GM21786 (cell line): ENCODE data around the gene SAMD1.

ENCODE experiments used
- ATAC-seq: cut with Tn5 transposase; IDR thresholded peaks from one replicate; pipeline ENCODE4 v1.9.1; 2021; ENCODE audit not compliant: unreplicated experiment

Gene SAMD1

GRCh38 chr19:14089662-14090508, 666 bp downstream of the SAMD1 start:
- ATAC-seq: no peak

GRCh38 chr19:14089412-14089661, 1.2 kb downstream of the SAMD1 start:
- no peak for ATAC-seq

GRCh38 chr19:14088634-14089411, 1.7 kb downstream of the SAMD1 start:
- no peak for ATAC-seq

- no peak for ATAC-seq
These were observed 4.5 kb downstream of the SAMD1 start for GRCh38 chr19:14086098-14086497.

GRCh38 chr19:14085309-14085995, 5.1 kb downstream of the SAMD1 start, which contains the start of gene C19orf67:
Gene C19orf67, minus strand, starts transcription at chr19:14085783. Its CDS starts 156 bp downstream, at chr19:14085627.
- ATAC-seq: no peak

- no peak for ATAC-seq
These were observed 7.9 kb downstream of the SAMD1 start for GRCh38 chr19:14082675-14082960.

- peak; percentile 9 for ATAC-seq
These were observed 8.5 kb downstream of the SAMD1 start for GRCh38 chr19:14081797-14082674.

GRCh38 chr19:14080887-14081796, 9.4 kb downstream of the SAMD1 start:
- ATAC-seq: peak; percentile 88

GRCh38 chr19:14078411-14078810, 12.1 kb downstream of the SAMD1 start:
- no peak for ATAC-seq

- ATAC-seq: no peak
These were observed 16.4 kb downstream of the SAMD1 start for GRCh38 chr19:14073925-14074838.

- no peak for ATAC-seq
These were observed 17.2 kb downstream of the SAMD1 start for GRCh38 chr19:14073261-14073924.

- no peak for ATAC-seq
These were observed 17.9 kb downstream of the SAMD1 start, which contains the start of gene MISP3 for GRCh38 chr19:14072535-14073260. Gene MISP3, plus strand, starts transcription at chr19:14072786. Its CDS starts 524 bp downstream, at chr19:14073310.

GRCh38 chr19:14070268-14071050, 20.1 kb downstream of the SAMD1 start:
- no peak for ATAC-seq

GRCh38 chr19:14066134-14066533, 24.4 kb downstream of the SAMD1 start:
- ATAC-seq: no peak

GRCh38 chr19:14063105-14063504, 27.4 kb downstream of the SAMD1 start:
- ATAC-seq: no peak

- ATAC-seq: no peak
These were observed 28.0 kb downstream of the SAMD1 start for GRCh38 chr19:14062558-14062855.
